ENCODE results near the gene SLF2. TPM values are rescaled to one million over a fixed set of nuclear protein-coding genes. Genes with fewer than 3 reads are reported as not detected.

Gene SLF2
- total RNA-seq, 1 donor from 2014 or later, result 20.3 TPM

DNA sequence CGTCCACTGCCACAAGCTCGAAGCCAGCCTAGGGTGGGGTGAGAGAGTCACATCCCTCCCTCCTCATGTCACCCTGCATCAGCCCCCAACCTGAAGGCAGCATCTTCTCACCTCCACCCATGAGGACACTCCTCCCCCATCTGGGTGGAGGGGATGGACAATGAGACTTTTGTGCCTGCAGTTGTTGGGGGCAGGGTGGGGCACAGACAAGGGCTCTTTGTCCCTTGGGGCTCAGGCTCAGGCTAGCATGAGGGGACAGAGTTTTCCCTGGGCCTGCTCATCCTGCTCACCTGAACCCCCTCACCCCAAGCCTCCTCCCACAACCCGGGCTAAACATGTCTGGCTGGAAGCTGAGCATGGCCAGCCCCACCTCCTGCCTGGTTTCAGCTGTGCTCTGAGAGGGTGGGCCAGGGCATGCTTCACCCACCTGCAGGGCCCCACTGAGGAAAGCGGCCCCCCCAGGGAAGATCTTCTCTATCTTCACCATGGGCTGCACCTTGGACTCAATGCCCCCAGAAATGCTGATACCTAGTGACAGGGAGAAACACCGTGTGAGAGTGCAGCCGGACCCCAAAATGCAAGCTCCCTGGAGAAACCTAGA lies 96.2 kb downstream of the SLF2 start:
- Mint-ChIP-seq H3K36me3 (ENCODE audit: low read depth, unreplicated experiment) (peaks cover 3% of the 10 kb centered on the region), H3K4me1 (ENCODE audit: low read depth, unreplicated experiment) (peaks cover 12% of the 10 kb centered on the region), H3K4me3 (ENCODE audit: unreplicated experiment) (no peak overlapping the region), H3K9me3 (ENCODE audit: unreplicated experiment) (no peaks in the 10 kb centered on the region), H3K27me3 (ENCODE audit: low read depth, unreplicated experiment) (no peaks in the 10 kb centered on the region), H3K27ac (ENCODE audit: unreplicated experiment) (no peak overlapping the region)
- TF ChIP-seq, protein P1, sequence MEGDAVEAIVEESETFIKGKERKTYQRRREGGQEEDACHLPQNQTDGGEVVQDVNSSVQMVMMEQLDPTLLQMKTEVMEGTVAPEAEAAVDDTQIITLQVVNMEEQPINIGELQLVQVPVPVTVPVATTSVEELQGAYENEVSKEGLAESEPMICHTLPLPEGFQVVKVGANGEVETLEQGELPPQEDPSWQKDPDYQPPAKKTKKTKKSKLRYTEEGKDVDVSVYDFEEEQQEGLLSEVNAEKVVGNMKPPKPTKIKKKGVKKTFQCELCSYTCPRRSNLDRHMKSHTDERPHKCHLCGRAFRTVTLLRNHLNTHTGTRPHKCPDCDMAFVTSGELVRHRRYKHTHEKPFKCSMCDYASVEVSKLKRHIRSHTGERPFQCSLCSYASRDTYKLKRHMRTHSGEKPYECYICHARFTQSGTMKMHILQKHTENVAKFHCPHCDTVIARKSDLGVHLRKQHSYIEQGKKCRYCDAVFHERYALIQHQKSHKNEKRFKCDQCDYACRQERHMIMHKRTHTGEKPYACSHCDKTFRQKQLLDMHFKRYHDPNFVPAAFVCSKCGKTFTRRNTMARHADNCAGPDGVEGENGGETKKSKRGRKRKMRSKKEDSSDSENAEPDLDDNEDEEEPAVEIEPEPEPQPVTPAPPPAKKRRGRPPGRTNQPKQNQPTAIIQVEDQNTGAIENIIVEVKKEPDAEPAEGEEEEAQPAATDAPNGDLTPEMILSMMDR (IDR thresholded peaks at IDR 0.05; ENCODE audit: insufficient read depth, low read depth, low read length), result no peak
- no peak for TF ChIP-seq EZH2 (IDR thresholded peaks at IDR 0.05; ENCODE audit: insufficient read depth, low read length)
- Histone ChIP-seq H3K79me2 (ENCODE audit: insufficient read depth, low read length) (peaks cover 7% of the 10 kb centered on the region), H3K4me2 (ENCODE audit: low read length) (no peak overlapping the region), H2AFZ (ENCODE audit: low read depth, low read length) (no peak overlapping the region), H3K4me3 (ENCODE audit: insufficient read depth, low read depth, low read length) (no peak overlapping the region), H3K9me3 (ENCODE audit: insufficient read depth, low read depth, low read length) (no peaks in the 10 kb centered on the region), H3K27me3 (ENCODE audit: insufficient read depth, low read length) (no peaks in the 10 kb centered on the region), H4K20me1 (ENCODE audit: insufficient read depth, low read length) (peaks cover 39% of the 10 kb centered on the region), H3K27ac (ENCODE audit: low read depth, low read length) (no peak overlapping the region), H3K36me3 (ENCODE audit: insufficient read depth, low read length) (peaks cover 7% of the 10 kb centered on the region), H3K4me1 (ENCODE audit: insufficient read depth, low read length) (peaks cover 24% of the 10 kb centered on the region), H3K9ac (ENCODE audit: low read length) (no peak overlapping the region)
- DNase-seq (ENCODE audit: low read depth) (no peak), FAIRE-seq (no peak)

- DNase-seq (ENCODE audit: low read depth) (no peak), FAIRE-seq (no peak)
- peaks cover 23% of the 10 kb centered on the region for H3K4me1 Mint-ChIP-seq (ENCODE audit: low read depth, unreplicated experiment)
- Histone ChIP-seq H3K9ac (ENCODE audit: low read length) (no peak overlapping the region), H3K79me2 (ENCODE audit: insufficient read depth, low read length) (no peaks in the 10 kb centered on the region), H3K36me3 (ENCODE audit: insufficient read depth, low read length) (peaks cover 5% of the 10 kb centered on the region), H3K27me3 (ENCODE audit: insufficient read depth, low read length) (no peaks in the 10 kb centered on the region), H3K4me1 (ENCODE audit: insufficient read depth, low read length) (peaks cover 35% of the 10 kb centered on the region), H3K4me2 (ENCODE audit: low read length) (no peak overlapping the region), H3K9me3 (ENCODE audit: insufficient read depth, low read depth, low read length) (no peaks in the 10 kb centered on the region), H2AFZ (ENCODE audit: low read depth, low read length) (no peak overlapping the region), H4K20me1 (ENCODE audit: insufficient read depth, low read length) (peaks cover 27% of the 10 kb centered on the region), H3K4me3 (ENCODE audit: insufficient read depth, low read depth, low read length) (no peak overlapping the region), H3K27ac (ENCODE audit: low read depth, low read length) (no peak overlapping the region)
- H3K4me3 Mint-ChIP-seq (ENCODE audit: unreplicated experiment), result no peak overlapping the region
- no peaks in the 10 kb centered on the region for H3K27me3 Mint-ChIP-seq (ENCODE audit: low read depth, unreplicated experiment)
- H3K27ac Mint-ChIP-seq (ENCODE audit: unreplicated experiment), result no peak overlapping the region
- no peak for TF ChIP-seq EZH2 (IDR thresholded peaks at IDR 0.05; ENCODE audit: insufficient read depth, low read length)
- TF ChIP-seq, protein P1 (IDR thresholded peaks at IDR 0.05; ENCODE audit: insufficient read depth, low read depth, low read length), result no peak
- peaks cover 3% of the 10 kb centered on the region for H3K36me3 Mint-ChIP-seq (ENCODE audit: low read depth, unreplicated experiment)
- no peaks in the 10 kb centered on the region for H3K9me3 Mint-ChIP-seq (ENCODE audit: unreplicated experiment)
Measured at GRCh38 chr10:101010329-101010728, 97.6 kb downstream of the SLF2 start.
